GM08714 (cell line): ENCODE measurements around the gene MAGIX.
"Not testable (repeated sequence)": the region's sequence is repeated elsewhere in the genome, so short reads cannot be mapped to it uniquely, and the experiment has no call there.

ENCODE experiments used
- H3K4me3 ChIP-seq: fragments of 200-500 bp; sonication (Bioruptor generic); 2 replicates; pipeline ENCODE4 v1.5.1; 2014; ENCODE audit warnings: mild to moderate bottlenecking, low read length, inconsistent platforms
- ZNF274 ChIP-seq: IDR thresholded peaks from 2 replicates; pipeline ENCODE4 v1.6.1; 2012; ENCODE audit warnings: mild to moderate bottlenecking, low read depth, low read length

Gene MAGIX

GRCh38 chrX:49171752-49172279 lies 9.3 kb downstream of the MAGIX start, which contains the start of gene PLP2:
TSS of gene PLP2 (plus strand) at chrX:49171898. CDS start at chrX:49172001, 103 bp downstream.
- no peak for TF ChIP-seq ZNF274
- peak within 1 kb of the TSS; percentile 76 for H3K4me3 ChIP-seq

GRCh38 chrX:49172280-49172780 lies 9.8 kb downstream of the MAGIX start:
- no peak for TF ChIP-seq ZNF274
- peak overlapping the region; percentile 76; the same call in 1 of the 2 replicates for H3K4me3 ChIP-seq

GRCh38 chrX:49173544-49173943 lies 11.0 kb downstream of the MAGIX start:
- not testable (repeated sequence) for H3K4me3 ChIP-seq

GRCh38 chrX:49174723-49175122 lies 12.2 kb downstream of the MAGIX start:
- no peak for TF ChIP-seq ZNF274
- H3K4me3 ChIP-seq: no peak overlapping the region

- TF ChIP-seq ZNF274: no peak
- H3K4me3 ChIP-seq: no peak overlapping the region
Measured at GRCh38 chrX:49175435-49176274, 13.1 kb downstream of the MAGIX start.

GRCh38 chrX:49176421-49177326 lies 14.1 kb downstream of the MAGIX start:
- TF ChIP-seq ZNF274: no peak
- no peak overlapping the region for H3K4me3 ChIP-seq

- no peak overlapping the region for H3K4me3 ChIP-seq
- TF ChIP-seq ZNF274: no peak
Measured at GRCh38 chrX:49177338-49177833, 14.8 kb downstream of the MAGIX start.

GRCh38 chrX:49177873-49178480 lies 15.4 kb downstream of the MAGIX start:
- TF ChIP-seq ZNF274: no peak
- H3K4me3 ChIP-seq: no peak overlapping the region

GRCh38 chrX:49178537-49178936 lies 16.0 kb downstream of the MAGIX start:
- H3K4me3 ChIP-seq: no peak overlapping the region
- no peak for TF ChIP-seq ZNF274

GRCh38 chrX:49179358-49179757 lies 16.8 kb downstream of the MAGIX start:
- TF ChIP-seq ZNF274: no peak
- no peak overlapping the region for H3K4me3 ChIP-seq

GRCh38 chrX:49183701-49184281 lies 21.2 kb downstream of the MAGIX start:
- H3K4me3 ChIP-seq: no peak overlapping the region

GRCh38 chrX:49184294-49185281 lies 22.0 kb downstream of the MAGIX start:
- TF ChIP-seq ZNF274: no peak
- H3K4me3 ChIP-seq: peak overlapping the region; percentile 72; the same call in 1 of the 2 replicates

More at GRCh38 chrX:49183701-49184281, 21.2 kb downstream of the MAGIX start:
- no peak for TF ChIP-seq ZNF274
